GM19193 (cell line): ENCODE results near the gene ALOX5AP.

Experiments
- POLR2A ChIP-seq: IDR thresholded peaks from 4 replicates; pipeline ENCODE4 v1.6.1; 2011; ENCODE audit not compliant: insufficient read depth, insufficient read length; ENCODE audit errors: extremely low read depth

The ALOX5AP gene

DNA sequence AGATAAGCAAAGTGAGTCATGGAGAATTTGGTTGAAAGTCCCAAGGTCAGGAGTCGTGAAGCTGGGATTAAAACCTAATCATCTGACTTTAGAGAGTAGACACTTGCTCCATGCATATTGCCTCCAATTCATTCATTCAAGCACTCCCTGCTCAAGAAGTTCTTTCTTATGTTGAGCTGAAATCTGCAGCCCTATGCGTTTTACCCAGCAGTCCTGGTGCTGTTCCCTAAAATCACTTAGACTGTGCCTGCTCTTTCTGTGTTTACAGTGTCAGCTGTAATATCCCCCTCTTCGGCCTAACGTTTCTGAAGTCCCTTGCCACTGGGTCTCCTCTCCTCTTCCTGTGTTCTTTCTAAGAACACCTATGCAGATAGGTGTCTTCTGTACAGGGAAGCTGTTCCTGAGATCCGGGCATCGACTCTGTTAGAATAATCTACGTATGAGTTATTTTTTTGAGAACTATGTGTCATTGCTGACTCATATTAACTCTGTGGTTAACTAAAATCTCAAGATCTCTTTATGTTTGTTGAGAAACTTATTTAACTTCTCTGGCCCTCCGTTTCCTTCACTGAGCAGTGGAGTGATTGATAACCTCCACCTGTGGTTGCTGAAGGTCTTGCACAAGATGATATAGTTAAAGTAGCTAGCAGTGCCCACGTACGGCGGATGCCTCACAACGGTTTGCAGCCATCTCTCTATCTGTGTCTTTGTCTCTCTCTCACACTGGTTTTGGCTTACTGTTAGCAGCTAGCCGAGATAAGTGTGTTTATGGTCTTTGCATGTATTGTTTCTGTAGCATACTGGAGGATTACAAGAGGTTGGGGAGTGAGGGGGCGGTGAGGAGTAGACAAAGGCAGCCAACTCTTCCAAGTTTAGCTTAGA lies 4.7 kb downstream of the ALOX5AP start:
- TF ChIP-seq POLR2A, result no peak

DNA sequence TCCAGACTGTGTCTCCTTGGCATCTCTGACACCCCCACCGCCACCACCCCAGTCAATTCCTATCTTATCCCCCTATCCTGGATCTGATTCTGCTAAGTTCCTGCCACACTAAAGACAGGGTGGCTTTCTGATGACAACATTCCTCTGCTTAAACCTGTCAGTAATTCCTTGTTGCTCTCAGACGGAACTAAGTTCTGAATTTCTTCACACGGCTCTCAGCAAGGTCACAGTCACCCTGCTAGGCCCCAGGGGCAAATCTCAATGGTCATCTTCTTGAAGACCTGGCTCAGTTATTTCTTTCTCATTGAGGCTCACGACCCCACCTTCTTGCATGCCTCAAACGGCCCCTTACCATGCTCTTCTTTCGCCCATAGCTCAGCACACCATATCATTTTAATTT lies 7.6 kb downstream of the ALOX5AP start:
- TF ChIP-seq POLR2A, result no peak

- no peak for TF ChIP-seq POLR2A
These were observed 8.1 kb downstream of the ALOX5AP start for GRCh38 chr13:30743319-30744055.

DNA sequence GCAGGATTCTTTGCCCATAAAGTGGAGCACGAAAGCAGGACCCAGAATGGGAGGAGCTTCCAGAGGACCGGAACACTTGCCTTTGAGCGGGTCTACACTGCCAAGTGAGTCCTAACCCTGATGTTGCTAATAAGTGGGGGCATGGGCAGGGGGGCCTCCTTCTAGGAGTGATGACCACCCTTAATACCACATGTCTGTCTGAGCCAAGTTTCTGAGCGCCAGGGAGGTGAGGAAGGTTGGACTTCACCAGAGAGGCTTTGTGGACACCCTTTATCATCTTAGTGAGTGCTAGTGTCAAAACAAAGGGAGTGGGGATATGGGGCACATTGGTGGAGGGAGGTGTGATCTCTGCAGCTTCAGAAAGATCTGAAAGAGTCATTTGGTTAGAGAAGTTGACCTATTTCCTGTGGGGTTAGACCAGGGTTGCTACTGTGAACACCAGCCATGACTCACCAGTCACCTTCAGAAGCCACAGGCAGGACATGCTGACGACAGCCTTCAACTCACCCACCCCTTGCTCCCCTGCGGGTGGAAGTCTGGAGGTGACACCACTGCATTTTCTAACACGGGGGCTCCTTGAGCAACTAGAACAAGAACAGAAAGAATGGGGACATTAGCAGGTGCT lies 8.8 kb downstream of the ALOX5AP start:
- no peak for TF ChIP-seq POLR2A

- no peak for TF ChIP-seq POLR2A
These were observed 9.3 kb downstream of the ALOX5AP start for GRCh38 chr13:30744681-30745077.

- no peak for TF ChIP-seq POLR2A
These were observed 10.8 kb downstream of the ALOX5AP start for GRCh38 chr13:30745906-30746686.

DNA sequence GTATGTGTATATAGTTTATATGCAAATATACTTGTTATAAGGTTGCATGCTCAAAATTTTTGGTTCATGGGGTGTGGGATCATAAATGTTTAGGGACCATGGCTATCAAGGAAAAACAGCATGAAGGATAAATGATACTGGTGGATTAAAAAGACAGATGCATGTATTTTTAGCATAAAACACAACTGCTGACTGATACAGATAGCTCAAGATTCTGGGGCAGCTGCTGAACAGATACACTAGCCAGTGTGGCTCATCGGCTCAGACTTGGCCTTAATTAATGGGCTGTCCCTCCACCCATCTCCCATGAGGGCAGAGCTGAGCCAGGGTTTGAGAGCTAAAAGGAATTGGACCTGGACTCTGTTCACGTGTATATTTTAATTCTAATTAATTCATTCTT lies 11.4 kb downstream of the ALOX5AP start:
- TF ChIP-seq POLR2A, result no peak

- no peak for TF ChIP-seq POLR2A
These were observed 13.4 kb downstream of the ALOX5AP start for GRCh38 chr13:30748717-30749116.

- no peak for TF ChIP-seq POLR2A
These were observed 14.7 kb downstream of the ALOX5AP start for GRCh38 chr13:30750036-30750435.

- no peak for TF ChIP-seq POLR2A
These were observed 16.0 kb downstream of the ALOX5AP start for GRCh38 chr13:30751183-30751933.

DNA sequence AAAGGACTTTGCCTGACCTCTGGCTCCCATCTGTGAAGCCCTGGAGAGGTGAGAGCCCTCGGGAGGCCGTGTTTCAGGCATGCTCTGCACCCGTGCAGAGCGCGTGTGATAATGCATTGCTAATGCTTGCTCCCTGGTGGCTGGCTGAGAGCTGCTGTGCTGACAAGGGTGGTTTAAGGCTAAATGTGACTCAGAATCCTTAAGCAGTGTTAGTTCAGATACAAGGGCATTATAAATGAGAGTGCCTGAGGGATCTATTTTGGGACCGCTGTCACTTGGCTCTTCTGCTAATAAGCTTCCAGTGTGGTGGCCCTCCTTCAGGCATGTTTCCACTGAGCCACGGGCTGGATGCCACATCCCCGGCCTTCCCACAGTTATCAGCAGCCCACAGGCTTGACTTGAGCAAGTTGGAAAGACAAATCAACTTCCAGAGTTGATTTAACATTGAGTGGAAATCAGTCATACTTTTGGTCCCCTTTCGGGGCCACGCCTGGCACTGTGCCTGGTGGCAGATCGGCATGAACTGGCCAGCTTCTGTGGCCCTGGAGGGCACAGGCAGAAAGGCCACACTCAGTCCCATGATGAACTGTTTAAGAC lies 17.0 kb downstream of the ALOX5AP start:
- TF ChIP-seq POLR2A, result no peak

- no peak for TF ChIP-seq POLR2A
These were observed 17.8 kb downstream of the ALOX5AP start for GRCh38 chr13:30753030-30753616.

DNA sequence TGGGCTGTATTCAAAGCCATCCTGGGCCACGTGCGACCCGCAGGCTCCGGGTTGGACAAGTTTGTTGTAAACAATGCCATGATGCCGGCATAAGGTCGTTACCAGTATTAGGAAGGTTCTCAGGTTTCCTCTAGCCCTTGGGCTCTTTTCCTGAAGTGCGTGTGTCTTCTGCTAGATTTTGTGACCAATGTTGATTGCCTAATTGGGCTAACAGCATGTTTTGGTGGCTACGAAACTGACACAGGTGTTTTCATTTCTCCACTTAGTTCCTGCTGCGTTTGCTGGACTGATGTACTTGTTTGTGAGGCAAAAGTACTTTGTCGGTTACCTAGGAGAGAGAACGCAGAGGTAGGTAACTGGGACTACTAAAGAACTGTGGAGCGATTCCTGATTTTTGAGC lies 20.3 kb downstream of the ALOX5AP start:
- no peak for TF ChIP-seq POLR2A
